Endodermal cell (in vitro differentiated cells): ENCODE results near the gene TDRD1. TPM values are rescaled to one million over a fixed set of nuclear protein-coding genes. Genes with fewer than 3 reads are reported as not detected.

Experiments used
- DNase-seq: peaks from one replicate; pipeline ENCODE4 v3.0.0-alpha.2; 2017
- H3K27ac ChIP-seq: 2 replicates; pipeline ENCODE4 v1.5.1; 2013; ENCODE audit warnings: mild to moderate bottlenecking, low read depth, low read length, moderate library complexity
- H3K27me3 ChIP-seq: 2 replicates; pipeline ENCODE4 v1.6.1; 2013; ENCODE audit warnings: mild to moderate bottlenecking, low read length, moderate library complexity; ENCODE audit not compliant: insufficient read depth, control insufficient read depth, poor library complexity, severe bottlenecking
- H3K36me3 ChIP-seq: 2 replicates; pipeline ENCODE4 v1.7.0; 2013; ENCODE audit warnings: mild to moderate bottlenecking, low read length, moderate library complexity; ENCODE audit not compliant: control insufficient read depth, insufficient read depth
- H3K4me1 ChIP-seq: one replicate; pipeline ENCODE4 v1.7.0; 2013; ENCODE audit warnings: low read length; ENCODE audit not compliant: control insufficient read depth, insufficient read depth
- H3K4me3 ChIP-seq: 2 replicates; pipeline ENCODE4 v1.5.1; 2013; ENCODE audit warnings: mild to moderate bottlenecking, low read length, moderate library complexity
- H3K9ac ChIP-seq: 2 replicates; pipeline ENCODE4 v1.6.1; 2013; ENCODE audit warnings: mild to moderate bottlenecking, low read length, moderate library complexity; ENCODE audit not compliant: poor library complexity, severe bottlenecking; ENCODE audit errors: extremely low read depth
- H3K9me3 ChIP-seq: 2 replicates; pipeline ENCODE4 v1.6.1; 2013; ENCODE audit warnings: mild to moderate bottlenecking, low read length, moderate library complexity; ENCODE audit not compliant: control insufficient read depth
- H3K27ac Mint-ChIP-seq: 2 replicates; pipeline ENCODE4 v1.8.0; 2020; ENCODE audit warnings: mixed read lengths
- H3K27me3 Mint-ChIP-seq: 2 replicates; pipeline ENCODE4 v1.8.0; 2021; ENCODE audit warnings: mild to moderate bottlenecking, mixed read lengths; ENCODE audit not compliant: insufficient read depth
- H3K36me3 Mint-ChIP-seq: 2 replicates; pipeline ENCODE4 v1.8.0; 2020; ENCODE audit warnings: low read depth, mixed read lengths
- H3K4me1 Mint-ChIP-seq: 2 replicates; pipeline ENCODE4 v1.8.0; 2020; ENCODE audit warnings: mixed read lengths
- H3K4me3 Mint-ChIP-seq: 2 replicates; pipeline ENCODE4 v1.8.0; 2020; ENCODE audit warnings: mild to moderate bottlenecking, moderate library complexity, mixed read lengths
- H3K9me3 Mint-ChIP-seq: 2 replicates; pipeline ENCODE4 v1.8.0; 2020; ENCODE audit warnings: mild to moderate bottlenecking, mixed read lengths
- WGBS, 2 experiments: methylation state at CpG; one replicate each; pipeline versions ENCODE4 v1.1.5 to v1.1.7; 2013; ENCODE audit warnings: missing lambda C conversion rate in 2 of 2, mixed read lengths in 1 of 2; ENCODE audit not compliant: insufficient coverage in 1 of 2, insufficient read length in 1 of 2; 5-methylcytosine and 5-hydroxymethylcytosine counted together
- total RNA-seq, 2 donors: library from RNA; stranded (reverse); fragmentation: NEBNext Ultra II Directional in 1 of 2; extraction: Animal tissue kit (Norgen Biotek cat#: 25700) in 1 of 2; gene quantifications; 2 replicates in 1 of 2; 3 replicates in 1 of 2; pipeline ENCODE4 v1.2.1, GENCODE V29; 2021
- TF ChIP-seq, protein P1 (sequence below): fragments of 200-600 bp; sonication (generic); conservative IDR thresholded peaks from 2 replicates; pipeline ENCODE4 v1.5.0; 2021; ENCODE audit warnings: antibody characterized with exemption, mild to moderate bottlenecking

The TDRD1 gene
- total RNA-seq, 2 donors from 2014 or later, result 0.09 to 0.15 TPM

DNA sequence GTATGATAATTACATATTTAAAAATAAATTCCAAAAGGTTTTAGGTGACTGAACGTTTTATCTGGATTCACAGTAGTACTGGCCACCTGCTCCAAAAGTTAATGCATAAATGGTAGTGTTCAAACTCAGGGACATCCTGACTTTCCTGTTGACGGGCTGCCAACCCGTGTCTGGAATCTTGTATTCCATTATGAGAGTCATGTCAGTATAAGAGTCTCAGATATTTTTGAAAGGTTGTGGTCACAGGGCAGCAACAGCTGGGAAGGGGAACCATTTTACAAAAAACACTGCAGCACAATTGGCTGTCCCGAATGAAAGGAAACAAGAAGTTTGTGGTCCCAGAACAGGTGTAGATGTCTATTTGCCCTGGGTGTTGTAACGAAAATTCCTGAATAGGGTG is 2.8 kb downstream of the TDRD1 start:
- H3K9me3 ChIP-seq, result no peaks in the 10 kb centered on the region
- no peaks in the 10 kb centered on the region for H3K36me3 Mint-ChIP-seq
- 85 to 86% methylated on average over 5 of the region's 5 CpGs for WGBS, 2 experiments
- H3K36me3 ChIP-seq, result no peaks in the 10 kb centered on the region
- peaks cover 3% of the 10 kb centered on the region for H3K4me1 Mint-ChIP-seq
- no peak overlapping the region for H3K4me3 ChIP-seq
- peaks cover 4% of the 10 kb centered on the region for H3K9me3 Mint-ChIP-seq
- H3K27ac ChIP-seq, result no peak overlapping the region
- H3K4me1 ChIP-seq, result no peaks in the 10 kb centered on the region
- no peak overlapping the region for H3K4me3 Mint-ChIP-seq
- no peak overlapping the region for H3K9ac ChIP-seq
- no peak for DNase-seq
- TF ChIP-seq, protein P1, sequence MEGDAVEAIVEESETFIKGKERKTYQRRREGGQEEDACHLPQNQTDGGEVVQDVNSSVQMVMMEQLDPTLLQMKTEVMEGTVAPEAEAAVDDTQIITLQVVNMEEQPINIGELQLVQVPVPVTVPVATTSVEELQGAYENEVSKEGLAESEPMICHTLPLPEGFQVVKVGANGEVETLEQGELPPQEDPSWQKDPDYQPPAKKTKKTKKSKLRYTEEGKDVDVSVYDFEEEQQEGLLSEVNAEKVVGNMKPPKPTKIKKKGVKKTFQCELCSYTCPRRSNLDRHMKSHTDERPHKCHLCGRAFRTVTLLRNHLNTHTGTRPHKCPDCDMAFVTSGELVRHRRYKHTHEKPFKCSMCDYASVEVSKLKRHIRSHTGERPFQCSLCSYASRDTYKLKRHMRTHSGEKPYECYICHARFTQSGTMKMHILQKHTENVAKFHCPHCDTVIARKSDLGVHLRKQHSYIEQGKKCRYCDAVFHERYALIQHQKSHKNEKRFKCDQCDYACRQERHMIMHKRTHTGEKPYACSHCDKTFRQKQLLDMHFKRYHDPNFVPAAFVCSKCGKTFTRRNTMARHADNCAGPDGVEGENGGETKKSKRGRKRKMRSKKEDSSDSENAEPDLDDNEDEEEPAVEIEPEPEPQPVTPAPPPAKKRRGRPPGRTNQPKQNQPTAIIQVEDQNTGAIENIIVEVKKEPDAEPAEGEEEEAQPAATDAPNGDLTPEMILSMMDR, result no peak
- peaks cover 12% of the 10 kb centered on the region for H3K27me3 Mint-ChIP-seq
- no peak overlapping the region for H3K27ac Mint-ChIP-seq
- no peaks in the 10 kb centered on the region for H3K27me3 ChIP-seq

DNA sequence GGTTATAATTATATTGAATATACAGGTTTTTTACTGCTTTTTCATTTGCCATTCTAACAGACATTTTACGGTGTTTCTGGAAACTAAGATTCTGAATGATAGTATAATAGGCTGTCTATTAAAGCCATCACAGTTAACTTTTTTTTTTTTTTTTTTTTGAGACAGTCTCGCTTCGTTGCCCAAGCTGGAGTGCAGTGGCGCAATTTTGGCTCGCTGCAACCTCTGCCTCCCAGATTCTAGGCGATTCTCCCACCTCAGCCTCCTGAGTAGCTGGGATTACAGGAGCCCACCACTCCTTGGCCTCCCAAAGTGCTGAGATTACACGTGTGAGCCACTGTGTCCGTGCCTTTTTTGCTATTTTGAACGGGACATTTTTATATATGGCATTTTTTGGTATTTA is 4.4 kb downstream of the TDRD1 start:
- Mint-ChIP-seq H3K27ac (no peak overlapping the region), H3K27me3 (peaks cover 8% of the 10 kb centered on the region), H3K4me3 (no peak overlapping the region), H3K4me1 (peaks cover 3% of the 10 kb centered on the region), H3K36me3 (no peaks in the 10 kb centered on the region), H3K9me3 (peaks cover 4% of the 10 kb centered on the region)
- H3K4me1 ChIP-seq, result no peaks in the 10 kb centered on the region
- TF ChIP-seq, protein P1, result no peak
- no peaks in the 10 kb centered on the region for H3K27me3 ChIP-seq
- H3K36me3 ChIP-seq, result no peaks in the 10 kb centered on the region
- H3K4me3 ChIP-seq, result no peak overlapping the region
- no peak overlapping the region for H3K9ac ChIP-seq
- no peaks in the 10 kb centered on the region for H3K9me3 ChIP-seq
- no peak overlapping the region for H3K27ac ChIP-seq
- DNase-seq, result no peak
- WGBS, 2 experiments, result 83 to 85% methylated on average over 4 to 8 of the region's 9 CpGs

DNA sequence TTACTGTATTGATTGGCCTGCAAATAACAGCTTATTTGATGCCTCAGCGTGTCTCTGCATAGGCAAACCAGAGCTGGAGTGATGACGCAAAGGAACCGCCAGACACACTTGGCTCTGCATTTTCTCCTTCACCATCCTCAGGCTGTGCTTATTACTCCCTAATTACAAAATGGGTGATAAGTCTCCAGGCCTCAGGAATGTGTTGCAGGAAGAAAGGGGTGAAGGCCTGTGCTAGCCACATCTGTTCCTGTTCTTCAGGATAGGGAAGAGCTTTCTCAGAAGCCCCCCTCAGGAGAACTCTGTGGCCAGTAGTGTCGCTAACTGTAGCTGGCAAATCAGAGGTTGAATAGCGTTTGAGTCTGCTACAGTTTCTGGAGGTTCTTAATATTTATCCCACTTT is 5.1 kb downstream of the TDRD1 start:
- no peaks in the 10 kb centered on the region for H3K36me3 Mint-ChIP-seq
- WGBS, 2 experiments, result 86 to 97% methylated on average over 4 to 5 of the region's 5 CpGs
- no peaks in the 10 kb centered on the region for H3K9me3 ChIP-seq
- H3K4me3 ChIP-seq, result no peak overlapping the region
- H3K36me3 ChIP-seq, result no peaks in the 10 kb centered on the region
- H3K27ac Mint-ChIP-seq, result no peak overlapping the region
- no peak overlapping the region for H3K27ac ChIP-seq
- H3K4me3 Mint-ChIP-seq, result no peak overlapping the region
- H3K9me3 Mint-ChIP-seq, result peaks cover 4% of the 10 kb centered on the region
- TF ChIP-seq, protein P1, result no peak
- no peaks in the 10 kb centered on the region for H3K4me1 ChIP-seq
- H3K27me3 Mint-ChIP-seq, result peaks cover 1% of the 10 kb centered on the region
- H3K9ac ChIP-seq, result no peak overlapping the region
- no peaks in the 10 kb centered on the region for H3K27me3 ChIP-seq
- DNase-seq, result no peak
- peaks cover 3% of the 10 kb centered on the region for H3K4me1 Mint-ChIP-seq
